HCT116 (cell line): ENCODE data around the gene OAT. TPM values are rescaled to one million over a fixed set of nuclear protein-coding genes. Genes with fewer than 3 reads are reported as not detected.

Experiments used
- ATAC-seq: fragments of 200-7000 bp; cut with Tn5 transposase; 2 replicates; pipeline ENCODE4 v1.9.1; 2020; ENCODE audit warnings: mild to moderate bottlenecking, moderate library complexity
- BruUV-seq: library from RNA; stranded (reverse); fragments of 400-500 nt; replicated peaks from 2 replicates; lab custom pipeline; 2021; lab: Mats Ljungman, UMichigan
- CTCF ChIA-PET: fragments of 300-600 bp; sonication (Branson Sonifier 250); formaldehyde crosslinking; loops from one replicate; lab custom pipeline; 2021; ENCODE audit warnings: antibody characterized with exemption; lab: Charles Lee
- POLR2A ChIA-PET: fragments of 300-600, 350-600 bp; sonication (Branson Sonifier 250); formaldehyde crosslinking; loops from one replicate; lab custom pipeline; 2021; ENCODE audit warnings: antibody characterized with exemption; lab: Charles Lee
- RAD21 ChIA-PET, 2 experiments: fragments of 300-600 bp; sonication (Branson Sonifier 250); formaldehyde crosslinking; loops; one replicate each; lab custom pipeline; 2023; ENCODE audit warnings: low total read pairs in 2 of 2; ENCODE audit not compliant: uncharacterized antibody in 2 of 2, unreplicated experiment in 2 of 2, low non-redundant PET in 1 of 2; lab: Charles Lee
- DNase-seq: peaks from one replicate; pipeline ENCODE4 v3.0.0-alpha.2; 2010; ENCODE audit warnings: low read depth, low spot score
- H2AFZ ChIP-seq: fragments of 200-600 bp; shearing (Covaris generic), sonication (generic); 2 replicates; pipeline ENCODE4 v1.6.1; 2017; ENCODE audit warnings: low read depth, mixed run types, mixed read lengths, antibody characterized with exemption, low read length; ENCODE audit not compliant: poor library complexity, severe bottlenecking
- H3K27ac ChIP-seq: 2 replicates; pipeline ENCODE4 v1.5.1; 2012; ENCODE audit warnings: low read depth, low read length
- H3K27me3 ChIP-seq: fragments of 200-600 bp; sonication (generic); 2 replicates; pipeline ENCODE4 v1.6.1; 2016; ENCODE audit warnings: mixed run types, low read length, mixed read lengths; ENCODE audit not compliant: insufficient read depth
- H3K36me3 ChIP-seq, 2 experiments: fragments of 200-500 bp in 1 of 2; fragments of 200-600 bp in 1 of 2; sonication (Bioruptor generic) in 1 of 2; sonication (generic) in 1 of 2; 2 replicates each; pipeline versions ENCODE4 v1.5.1 to v1.6.1; 2014 to 2016; ENCODE audit warnings: low read length in 2 of 2, inconsistent platforms in 1 of 2, mixed read lengths in 1 of 2, mixed run types in 1 of 2; ENCODE audit not compliant: insufficient read depth in 2 of 2, control insufficient read depth in 1 of 2
- H3K4me1 ChIP-seq, 2 experiments: fragments of 200-600 bp in 1 of 2; sonication (generic) in 1 of 2; 2 replicates each; pipeline versions ENCODE4 v1.5.1 to v1.6.1; 2012 to 2017; ENCODE audit warnings: low read length in 2 of 2, inconsistent platforms in 1 of 2, mild to moderate bottlenecking in 1 of 2, mixed read lengths in 1 of 2, mixed run types in 1 of 2, moderate library complexity in 1 of 2; ENCODE audit not compliant: insufficient read depth in 2 of 2, control insufficient read depth in 1 of 2
- H3K4me2 ChIP-seq: fragments of 200-600 bp; sonication (generic); 2 replicates; pipeline ENCODE4 v1.6.1; 2017; ENCODE audit warnings: mixed run types, low read length, mixed read lengths
- H3K4me3 ChIP-seq, 2 experiments: fragments of 200-600 bp in 1 of 2; sonication (generic) in 1 of 2; replicated peaks in 1 of 2; 2 replicates each; pipeline ENCODE4 v1.5.1; 2011 to 2016; ENCODE audit warnings: low read length in 2 of 2, control low read depth in 1 of 2, low read depth in 1 of 2, mild to moderate bottlenecking in 1 of 2, mixed read lengths in 1 of 2, mixed run types in 1 of 2
- H3K79me2 ChIP-seq: fragments of 200-600 bp; sonication (generic); 2 replicates; pipeline ENCODE4 v1.6.1; 2017; ENCODE audit warnings: mild to moderate bottlenecking, mixed run types, low read length, moderate library complexity, mixed read lengths; ENCODE audit not compliant: insufficient read depth
- H3K9ac ChIP-seq: fragments of 200-600 bp; sonication (generic); 2 replicates; pipeline ENCODE4 v1.6.1; 2016; ENCODE audit warnings: low read length, mixed read lengths
- H3K9me2 ChIP-seq: fragments of 200-600 bp; sonication (generic), shearing (Covaris generic); 2 replicates; pipeline ENCODE4 v1.6.1; 2017; ENCODE audit warnings: mixed run types, mild to moderate bottlenecking, moderate library complexity; ENCODE audit not compliant: insufficient read depth
- H3K9me3 ChIP-seq, 2 experiments: fragments of 200-500 bp in 1 of 2; fragments of 200-600 bp in 1 of 2; sonication (Bioruptor generic) in 1 of 2; sonication (generic) in 1 of 2; 2 replicates each; pipeline ENCODE4 v1.6.1; 2014 to 2017; ENCODE audit warnings: low read length in 2 of 2, mixed read lengths in 2 of 2, inconsistent platforms in 1 of 2, low read depth in 1 of 2, mild to moderate bottlenecking in 1 of 2, mixed run types in 1 of 2, moderate library complexity in 1 of 2; ENCODE audit not compliant: control insufficient read depth in 1 of 2, insufficient read depth in 1 of 2
- H4K20me1 ChIP-seq: fragments of 200-600 bp; sonication (generic), shearing (Covaris generic); 2 replicates; pipeline ENCODE4 v1.6.1; 2017; ENCODE audit warnings: mixed run types, mild to moderate bottlenecking, moderate library complexity; ENCODE audit not compliant: insufficient read depth
- CBX3 ChIP-seq: IDR thresholded peaks from 2 replicates; pipeline ENCODE4 v1.6.1; 2012; ENCODE audit warnings: low read depth
- EGR1 ChIP-seq: IDR thresholded peaks from 2 replicates; pipeline ENCODE4 v1.6.1; 2012; ENCODE audit warnings: low read depth
- ELF1 ChIP-seq: IDR thresholded peaks from 2 replicates; pipeline ENCODE4 v1.6.1; 2012; ENCODE audit warnings: low read depth, borderline replicate concordance
- POLR2AphosphoS5 ChIP-seq: IDR thresholded peaks from 2 replicates; pipeline ENCODE4 v1.6.1; 2011; ENCODE audit warnings: mild to moderate bottlenecking, low read depth, low read length, moderate library complexity
- SIN3A ChIP-seq: IDR thresholded peaks from 2 replicates; pipeline ENCODE4 v1.6.1; 2012; ENCODE audit warnings: low read depth
- SP1 ChIP-seq: IDR thresholded peaks from 2 replicates; pipeline ENCODE4 v1.6.1; 2012; ENCODE audit warnings: low read depth
- ZNF274 ChIP-seq: fragments of 200-500 bp; sonication (Bioruptor generic); IDR thresholded peaks from 2 replicates; pipeline ENCODE4 v1.6.1; 2014; ENCODE audit warnings: mild to moderate bottlenecking, low read depth, low read length, inconsistent platforms
- intact Hi-C: fragments of 100-400 bp; cut with micrococcal nuclease; formaldehyde crosslinking; loops from 2 replicates; pipeline ENCODE4 v1.10.0; 2022
- total RNA-seq: library from RNA; stranded (reverse); gene quantifications from one replicate; pipeline ENCODE4 v1.2.1, GENCODE V29; 2021; ENCODE audit not compliant: unreplicated experiment
- TF ChIP-seq, protein P1 (sequence below): IDR thresholded peaks from 2 replicates; pipeline ENCODE4 v1.6.1; 2012
- TF ChIP-seq, protein P2 (sequence below): IDR thresholded peaks from 2 replicates; pipeline ENCODE4 v1.6.1; 2012; ENCODE audit warnings: low read depth

Gene OAT
- total RNA-seq, 1 experiment from 2014 or later: 133 TPM

DNA sequence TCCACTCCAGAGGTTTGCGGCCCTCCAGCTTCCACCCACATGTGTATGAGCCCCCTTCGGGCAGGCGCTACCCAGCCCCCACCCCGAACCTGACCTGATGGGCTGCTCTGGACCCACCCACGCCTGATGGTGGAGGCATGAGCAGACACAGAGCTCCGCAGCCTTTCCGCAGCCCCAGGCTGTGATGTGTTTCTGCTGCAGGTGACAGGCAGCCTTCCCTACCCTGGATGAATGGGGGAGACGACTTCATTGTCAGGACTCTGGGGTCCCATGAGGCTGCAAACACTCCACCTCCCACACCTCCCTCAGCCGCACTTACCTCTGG, 61.2 kb downstream of the OAT start:
- H3K4me1 ChIP-seq: peaks cover 10 to 26% of the 10 kb centered on the region in 2 experiments; a peak in 3 of 4 replicates
- no peak overlapping the region for H3K27ac ChIP-seq
- no peaks in the 10 kb centered on the region for H3K79me2 ChIP-seq
- ChIA-PET CTCF (no interaction called here), RAD21 (no interaction called here), POLR2A (interaction anchor here (0.8 kb wide), 1 partner anchor 21 kb away, joined by 3 read pairs; no protein-coding TSS in a partner anchor)
- no peak overlapping the region for H3K9ac ChIP-seq
- no peak overlapping the region for H3K4me2 ChIP-seq
- no peaks in the 10 kb centered on the region for H4K20me1 ChIP-seq
- no peaks in the 10 kb centered on the region for H3K9me3 ChIP-seq
- H2AFZ ChIP-seq: no peak overlapping the region
- no peaks in the 10 kb centered on the region for H3K27me3 ChIP-seq
- no peak overlapping the region for H3K4me3 ChIP-seq
- no peak for DNase-seq
- BruUV-seq: no TSS peak
- intact Hi-C loops: no loop called here
- H3K36me3 ChIP-seq: no peaks in the 10 kb centered on the region
- no peak for ATAC-seq
- no peak for TF ChIP-seq CBX3
- TF ChIP-seq ELF1: no peak
- no peak for TF ChIP-seq ZNF274
- TF ChIP-seq, protein P1, sequence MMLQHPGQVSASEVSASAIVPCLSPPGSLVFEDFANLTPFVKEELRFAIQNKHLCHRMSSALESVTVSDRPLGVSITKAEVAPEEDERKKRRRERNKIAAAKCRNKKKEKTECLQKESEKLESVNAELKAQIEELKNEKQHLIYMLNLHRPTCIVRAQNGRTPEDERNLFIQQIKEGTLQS: no peak
- TF ChIP-seq SIN3A: no peak
- H3K9me2 ChIP-seq: no peaks in the 10 kb centered on the region; the same call in 1 of the 2 replicates

- intact Hi-C loops: no loop called here
- no peaks in the 10 kb centered on the region for H3K36me3 ChIP-seq
- H3K27me3 ChIP-seq: no peaks in the 10 kb centered on the region
- TF ChIP-seq POLR2AphosphoS5 (no peak), SP1 (no peak), EGR1 (no peak)
- TF ChIP-seq, protein P2, sequence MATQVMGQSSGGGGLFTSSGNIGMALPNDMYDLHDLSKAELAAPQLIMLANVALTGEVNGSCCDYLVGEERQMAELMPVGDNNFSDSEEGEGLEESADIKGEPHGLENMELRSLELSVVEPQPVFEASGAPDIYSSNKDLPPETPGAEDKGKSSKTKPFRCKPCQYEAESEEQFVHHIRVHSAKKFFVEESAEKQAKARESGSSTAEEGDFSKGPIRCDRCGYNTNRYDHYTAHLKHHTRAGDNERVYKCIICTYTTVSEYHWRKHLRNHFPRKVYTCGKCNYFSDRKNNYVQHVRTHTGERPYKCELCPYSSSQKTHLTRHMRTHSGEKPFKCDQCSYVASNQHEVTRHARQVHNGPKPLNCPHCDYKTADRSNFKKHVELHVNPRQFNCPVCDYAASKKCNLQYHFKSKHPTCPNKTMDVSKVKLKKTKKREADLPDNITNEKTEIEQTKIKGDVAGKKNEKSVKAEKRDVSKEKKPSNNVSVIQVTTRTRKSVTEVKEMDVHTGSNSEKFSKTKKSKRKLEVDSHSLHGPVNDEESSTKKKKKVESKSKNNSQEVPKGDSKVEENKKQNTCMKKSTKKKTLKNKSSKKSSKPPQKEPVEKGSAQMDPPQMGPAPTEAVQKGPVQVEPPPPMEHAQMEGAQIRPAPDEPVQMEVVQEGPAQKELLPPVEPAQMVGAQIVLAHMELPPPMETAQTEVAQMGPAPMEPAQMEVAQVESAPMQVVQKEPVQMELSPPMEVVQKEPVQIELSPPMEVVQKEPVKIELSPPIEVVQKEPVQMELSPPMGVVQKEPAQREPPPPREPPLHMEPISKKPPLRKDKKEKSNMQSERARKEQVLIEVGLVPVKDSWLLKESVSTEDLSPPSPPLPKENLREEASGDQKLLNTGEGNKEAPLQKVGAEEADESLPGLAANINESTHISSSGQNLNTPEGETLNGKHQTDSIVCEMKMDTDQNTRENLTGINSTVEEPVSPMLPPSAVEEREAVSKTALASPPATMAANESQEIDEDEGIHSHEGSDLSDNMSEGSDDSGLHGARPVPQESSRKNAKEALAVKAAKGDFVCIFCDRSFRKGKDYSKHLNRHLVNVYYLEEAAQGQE: no peak
- peaks cover 10 to 26% of the 10 kb centered on the region in 2 experiments; a peak in 3 of 4 replicates for H3K4me1 ChIP-seq
- peak overlapping the region; percentile 82 for H2AFZ ChIP-seq
- H4K20me1 ChIP-seq: no peaks in the 10 kb centered on the region
- no TSS peak for BruUV-seq
- no peaks in the 10 kb centered on the region; the same call in 1 of the 2 replicates for H3K9me2 ChIP-seq
- CTCF ChIA-PET: no interaction called here
- RAD21 ChIA-PET: no interaction called here
- ATAC-seq: no peak
- no peak for DNase-seq
- H3K9me3 ChIP-seq: no peaks in the 10 kb centered on the region
- H3K4me3 ChIP-seq: no peak overlapping the region
- no peak overlapping the region for H3K4me2 ChIP-seq
- H3K9ac ChIP-seq: no peak overlapping the region
- H3K79me2 ChIP-seq: no peaks in the 10 kb centered on the region
- H3K27ac ChIP-seq: no peak overlapping the region
- POLR2A ChIA-PET: no interaction called here
These were observed 61.8 kb downstream of the OAT start for GRCh38 chr10:124356701-124357560.
